Mammary epithelial cell (primary cell): ENCODE results near the gene TWF2.

Experiments used
- CTCF ChIP-seq, 2 donors: IDR thresholded peaks in 1 of 2; conservative IDR thresholded peaks in 1 of 2; 2 replicates each; pipeline ENCODE4 v1.5.1; 2011 to 2012; ENCODE audit warnings: inconsistent platforms in 2 of 2, low read length in 2 of 2, mild to moderate bottlenecking in 2 of 2, control low read depth in 1 of 2, low read depth in 1 of 2; ENCODE audit not compliant: insufficient read depth in 1 of 2; ENCODE audit errors: extremely low read depth in 1 of 2
- EZH2 ChIP-seq: IDR thresholded peaks from 2 replicates; pipeline ENCODE4 v1.6.1; 2012; ENCODE audit warnings: low read length, inconsistent platforms, borderline replicate concordance

DNA sequence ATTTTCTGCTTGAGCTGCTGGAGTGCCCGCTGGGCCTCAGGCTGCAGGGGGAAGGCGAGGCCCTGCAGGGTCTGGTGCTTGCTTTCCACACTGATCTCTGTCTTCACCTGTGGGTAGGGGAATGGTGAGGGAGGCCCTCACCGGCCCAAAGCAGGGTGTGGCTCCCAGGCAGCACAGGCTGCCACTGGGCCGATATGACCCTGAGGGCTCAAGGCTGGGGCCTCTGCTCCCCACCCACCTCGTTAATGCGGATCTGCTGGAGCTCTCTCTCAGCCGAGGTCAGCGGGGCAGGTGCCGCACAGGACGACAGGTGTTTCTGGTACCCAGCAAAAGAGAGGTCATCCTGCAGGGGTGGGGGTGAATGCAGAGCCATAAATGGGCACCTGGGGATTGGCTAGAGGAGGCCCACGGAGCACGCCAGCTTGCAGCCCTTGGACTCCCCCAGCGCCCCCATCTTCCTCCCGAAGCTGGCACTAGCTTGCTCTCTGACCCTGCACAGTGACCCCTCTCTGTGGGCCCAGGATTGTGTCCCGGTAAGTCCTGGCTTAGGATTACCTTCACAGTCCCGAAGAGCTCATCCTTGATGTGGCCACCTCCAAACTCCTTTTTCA, 8.0 kb downstream of the TWF2 start:
- TF ChIP-seq CTCF (conservative IDR thresholded peaks at IDR 0.05 in 1 of 2, IDR thresholded peaks at IDR 0.05 in 1 of 2; ENCODE audit: extremely low read depth in 1 of 2, insufficient read depth in 1 of 2, low read depth in 1 of 2, low read length in 2 of 2), result no peak
- no peak for TF ChIP-seq EZH2
